Keratinocyte (primary cell): ENCODE results near the gene EPHX1. TPM values are rescaled to one million over a fixed set of nuclear protein-coding genes. Genes with fewer than 3 reads are reported as not detected.

ENCODE experiments used
- DNase-seq: peaks from one replicate; pipeline ENCODE4 v3.0.0-alpha.2; 2011; ENCODE audit warnings: low read depth, missing footprints, low spot score
- FAIRE-seq: peaks from 2 replicates; lab custom pipeline; 2011; peaks lifted over from hg19 to GRCh38; lab: Jason Lieb, UNC
- H2AFZ ChIP-seq: 2 replicates; pipeline ENCODE4 v1.6.0; 2012; ENCODE audit warnings: low read length, control low read depth, inconsistent platforms; ENCODE audit not compliant: control insufficient read depth
- H3K27ac ChIP-seq: 2 replicates; pipeline ENCODE4 v1.5.1; 2011; ENCODE audit warnings: low read length; ENCODE audit not compliant: control insufficient read depth, insufficient read depth
- H3K27me3 ChIP-seq: 3 replicates; pipeline ENCODE4 v1.6.0; 2011; ENCODE audit warnings: low read length; ENCODE audit not compliant: control insufficient read depth, insufficient read depth; ENCODE audit errors: extremely low read depth
- H3K36me3 ChIP-seq, 2 experiments: 2 replicates in 1 of 2; 3 replicates in 1 of 2; pipeline ENCODE4 v1.5.1; 2011; ENCODE audit warnings: low read length in 2 of 2, mild to moderate bottlenecking in 1 of 2; ENCODE audit not compliant: control insufficient read depth in 2 of 2, insufficient read depth in 2 of 2; ENCODE audit errors: extremely low read depth in 1 of 2
- H3K4me1 ChIP-seq: 3 replicates; pipeline ENCODE4 v1.5.1; 2011; ENCODE audit warnings: low read length; ENCODE audit not compliant: control insufficient read depth, insufficient read depth; ENCODE audit errors: extremely low read depth
- H3K4me2 ChIP-seq: 3 replicates; pipeline ENCODE4 v1.6.0; 2011; ENCODE audit warnings: low read depth, low read length; ENCODE audit not compliant: control insufficient read depth, insufficient read depth; ENCODE audit errors: extremely low read depth
- H3K4me3 ChIP-seq, 3 experiments: fragments of 200-600 bp in 1 of 3; sonication (generic) in 1 of 3; 2 replicates in 2 of 3; 3 replicates in 1 of 3; pipeline ENCODE4 v1.5.1; 2011 to 2016; ENCODE audit warnings: low read length in 3 of 3, mild to moderate bottlenecking in 3 of 3, control low read depth in 2 of 3, inconsistent platforms in 1 of 3, low read depth in 1 of 3, mixed read lengths in 1 of 3, mixed run types in 1 of 3, moderate library complexity in 1 of 3; ENCODE audit not compliant: control insufficient read depth in 2 of 3, insufficient read depth in 2 of 3; ENCODE audit errors: extremely low read depth in 1 of 3
- H3K79me2 ChIP-seq: 2 replicates; pipeline ENCODE4 v1.6.0; 2012; ENCODE audit warnings: low read length; ENCODE audit not compliant: control insufficient read depth, insufficient read depth
- H3K9ac ChIP-seq: 3 replicates; pipeline ENCODE4 v1.6.0; 2011; ENCODE audit warnings: low read length; ENCODE audit not compliant: control insufficient read depth, insufficient read depth; ENCODE audit errors: extremely low read depth
- H3K9me1 ChIP-seq: 3 replicates; pipeline ENCODE4 v1.6.0; 2011; ENCODE audit warnings: low read length; ENCODE audit not compliant: control insufficient read depth, insufficient read depth; ENCODE audit errors: extremely low read depth
- H3K9me3 ChIP-seq: 2 replicates; pipeline ENCODE4 v1.5.1; 2012; ENCODE audit warnings: low read depth, low read length; ENCODE audit not compliant: control insufficient read depth
- H4K20me1 ChIP-seq: 3 replicates; pipeline ENCODE4 v1.6.0; 2011; ENCODE audit warnings: low read length; ENCODE audit not compliant: control insufficient read depth, insufficient read depth; ENCODE audit errors: extremely low read depth
- EZH2 ChIP-seq: IDR thresholded peaks from one replicate; pipeline ENCODE4 v1.6.1; 2012; ENCODE audit warnings: inconsistent platforms, mild to moderate bottlenecking, low read length, moderate library complexity
- dilution Hi-C: fragments of 300-500 bp; cut with MboI; formaldehyde crosslinking; loops from one replicate; pipeline ENCODE4 v1.7.0; 2020; ENCODE audit warnings: low sequenced_read_pairs; ENCODE audit not compliant: extremely low pct_ligation_motif_present
- polyA plus RNA-seq, 5 experiments: library from polyadenylated mRNA; depleted of rRNA in 3 of 5; stranded (reverse) in 3 of 5; stranded (forward) in 1 of 5; unstranded in 1 of 5; fragments of >200 nt; gene quantifications; 1 replicate in 1 of 5; 2 replicates in 3 of 5; 3 replicates in 1 of 5; pipeline versions ENCODE4 v1.2.1 to v1.2.3, GENCODE V29; 2011 to 2012; ENCODE audit warnings: missing spikeins in 2 of 5, low read depth in 1 of 5, low replicate concordance in 1 of 5
- TF ChIP-seq, protein P1 (sequence below), 3 experiments: IDR thresholded peaks in 1 of 3; conservative IDR thresholded peaks in 1 of 3; optimal IDR thresholded peaks in 1 of 3; 2 replicates in 2 of 3; 3 replicates in 1 of 3; pipeline versions ENCODE3 to v1.5.1; 2011; ENCODE audit warnings: low read length in 3 of 3, mild to moderate bottlenecking in 3 of 3, moderate library complexity in 2 of 3, control low read depth in 1 of 3, inconsistent platforms in 1 of 3; ENCODE audit not compliant: insufficient read depth in 2 of 3; ENCODE audit errors: extremely low read depth in 1 of 3

The EPHX1 gene
- polyA plus RNA-seq, 1 donor (not counting 4 experiments of a cell fraction or from before 2014, with no cell fraction given), result 6.4 TPM

GRCh38 chr1:225822655-225823403 lies 12.9 kb downstream of the EPHX1 start:
- FAIRE-seq (no peak), DNase-seq (no peak)
- H2AFZ ChIP-seq, result no peak overlapping the region
- H3K27ac ChIP-seq, result no peak overlapping the region
- H3K36me3 ChIP-seq, result no peaks in the 10 kb centered on the region
- H3K79me2 ChIP-seq, result no peaks in the 10 kb centered on the region
- H3K27me3 ChIP-seq, result no peaks in the 10 kb centered on the region
- H3K4me3 ChIP-seq, result no peak overlapping the region
- H4K20me1 ChIP-seq, result no peaks in the 10 kb centered on the region
- H3K9ac ChIP-seq, result no peak overlapping the region
- dilution Hi-C loops, result no loop called here
- H3K9me3 ChIP-seq, result no peaks in the 10 kb centered on the region
- H3K4me2 ChIP-seq, result no peak overlapping the region
- no peak for TF ChIP-seq EZH2
- TF ChIP-seq, protein P1, sequence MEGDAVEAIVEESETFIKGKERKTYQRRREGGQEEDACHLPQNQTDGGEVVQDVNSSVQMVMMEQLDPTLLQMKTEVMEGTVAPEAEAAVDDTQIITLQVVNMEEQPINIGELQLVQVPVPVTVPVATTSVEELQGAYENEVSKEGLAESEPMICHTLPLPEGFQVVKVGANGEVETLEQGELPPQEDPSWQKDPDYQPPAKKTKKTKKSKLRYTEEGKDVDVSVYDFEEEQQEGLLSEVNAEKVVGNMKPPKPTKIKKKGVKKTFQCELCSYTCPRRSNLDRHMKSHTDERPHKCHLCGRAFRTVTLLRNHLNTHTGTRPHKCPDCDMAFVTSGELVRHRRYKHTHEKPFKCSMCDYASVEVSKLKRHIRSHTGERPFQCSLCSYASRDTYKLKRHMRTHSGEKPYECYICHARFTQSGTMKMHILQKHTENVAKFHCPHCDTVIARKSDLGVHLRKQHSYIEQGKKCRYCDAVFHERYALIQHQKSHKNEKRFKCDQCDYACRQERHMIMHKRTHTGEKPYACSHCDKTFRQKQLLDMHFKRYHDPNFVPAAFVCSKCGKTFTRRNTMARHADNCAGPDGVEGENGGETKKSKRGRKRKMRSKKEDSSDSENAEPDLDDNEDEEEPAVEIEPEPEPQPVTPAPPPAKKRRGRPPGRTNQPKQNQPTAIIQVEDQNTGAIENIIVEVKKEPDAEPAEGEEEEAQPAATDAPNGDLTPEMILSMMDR (optimal IDR thresholded peaks at IDR 0.05 in 1 of 3, IDR thresholded peaks at IDR 0.05 in 1 of 3, conservative IDR thresholded peaks at IDR 0.05 in 1 of 3; ENCODE audit: extremely low read depth in 1 of 3, insufficient read depth in 2 of 3, low read length in 3 of 3), result no peak
- H3K9me1 ChIP-seq, result no peaks in the 10 kb centered on the region
- peaks cover 6% of the 10 kb centered on the region for H3K4me1 ChIP-seq

DNA sequence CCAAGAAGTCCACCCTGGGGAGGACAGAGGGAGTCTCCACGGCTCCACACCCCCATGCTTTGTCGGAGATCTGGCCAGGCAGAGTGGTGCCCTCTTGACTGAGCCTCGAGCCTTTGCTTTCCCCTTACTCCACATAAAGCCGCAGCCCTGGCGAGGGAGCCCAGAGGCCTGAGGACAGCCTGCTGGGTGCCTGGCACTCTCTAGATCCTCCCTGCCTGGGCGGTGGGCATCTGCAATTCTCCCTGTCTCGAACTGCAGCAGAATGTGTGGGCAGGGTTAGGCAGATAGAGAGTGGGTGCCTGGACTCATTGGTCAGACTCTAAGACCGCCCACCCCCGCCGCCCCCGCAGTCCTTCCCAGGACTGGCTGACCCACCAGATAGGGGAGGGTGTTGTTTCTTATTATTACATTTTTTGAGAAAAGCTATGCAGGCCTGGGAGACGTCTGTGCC lies 13.9 kb downstream of the EPHX1 start:
- Histone ChIP-seq H3K79me2 (no peaks in the 10 kb centered on the region), H3K4me1 (peaks cover 5% of the 10 kb centered on the region), H3K27ac (no peak overlapping the region), H3K4me2 (no peak overlapping the region), H3K9ac (no peak overlapping the region), H3K36me3 (no peaks in the 10 kb centered on the region), H3K27me3 (no peaks in the 10 kb centered on the region), H4K20me1 (no peaks in the 10 kb centered on the region), H3K4me3 (no peak overlapping the region), H3K9me1 (no peaks in the 10 kb centered on the region), H2AFZ (no peak overlapping the region), H3K9me3 (no peaks in the 10 kb centered on the region)
- TF ChIP-seq, protein P1 (optimal IDR thresholded peaks at IDR 0.05 in 1 of 3, IDR thresholded peaks at IDR 0.05 in 1 of 3, conservative IDR thresholded peaks at IDR 0.05 in 1 of 3; ENCODE audit: extremely low read depth in 1 of 3, insufficient read depth in 2 of 3, low read length in 3 of 3), result no peak
- TF ChIP-seq EZH2, result no peak
- no peak for FAIRE-seq
- DNase-seq, result no peak
- dilution Hi-C loops, result no loop called here
